SK-N-MC (cell line): Measurements from ENCODE around the gene BMP6.

Experiments used
- FOXP2 ChIP-seq: optimal IDR thresholded peaks from 2 replicates; pipeline ENCODE3; 2011; ENCODE audit warnings: mild to moderate bottlenecking, moderate library complexity; ENCODE audit not compliant: insufficient read depth; ENCODE audit errors: extremely low read length, control extremely low read depth
- POLR2AphosphoS5 ChIP-seq: IDR thresholded peaks from 2 replicates; pipeline ENCODE4 v1.6.1; 2012; ENCODE audit warnings: mild to moderate bottlenecking, low read depth, low read length, borderline replicate concordance

DNA sequence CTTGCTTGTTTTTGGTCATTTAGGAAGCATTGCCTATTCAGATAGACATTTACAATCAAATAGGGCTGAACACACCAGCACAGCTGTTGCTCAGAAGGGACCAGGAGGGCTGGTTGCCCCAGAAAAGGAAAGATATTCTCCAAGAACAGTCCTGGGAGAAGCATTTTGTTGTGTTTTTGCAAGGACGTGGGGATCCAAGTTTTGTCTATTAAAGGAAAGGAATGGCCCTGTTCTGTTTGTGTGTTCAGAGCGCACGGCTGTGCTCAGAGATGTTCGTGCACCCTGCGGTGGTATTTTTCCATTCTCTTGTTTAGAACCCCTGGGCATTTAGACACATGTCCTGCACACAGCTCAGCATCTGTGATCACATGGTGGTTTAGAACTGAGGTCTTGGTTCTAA lies 102.2 kb downstream of the BMP6 start:
- TF ChIP-seq FOXP2: no peak
- TF ChIP-seq POLR2AphosphoS5: no peak
